Activated CD8-positive, alpha-beta memory T cell treated with anti-CD3 and anti-CD28 coated beads for 24 hours (primary cell): Measurements from ENCODE around the gene LRFN5.
"Not testable (repeated sequence)": the region's sequence is repeated elsewhere in the genome, so short reads cannot be mapped to it uniquely, and the experiment has no call there.

Experiments used
- DNase-seq: peaks from one replicate; pipeline ENCODE4 v3.0.0-alpha.2; 2020

The LRFN5 gene

DNA sequence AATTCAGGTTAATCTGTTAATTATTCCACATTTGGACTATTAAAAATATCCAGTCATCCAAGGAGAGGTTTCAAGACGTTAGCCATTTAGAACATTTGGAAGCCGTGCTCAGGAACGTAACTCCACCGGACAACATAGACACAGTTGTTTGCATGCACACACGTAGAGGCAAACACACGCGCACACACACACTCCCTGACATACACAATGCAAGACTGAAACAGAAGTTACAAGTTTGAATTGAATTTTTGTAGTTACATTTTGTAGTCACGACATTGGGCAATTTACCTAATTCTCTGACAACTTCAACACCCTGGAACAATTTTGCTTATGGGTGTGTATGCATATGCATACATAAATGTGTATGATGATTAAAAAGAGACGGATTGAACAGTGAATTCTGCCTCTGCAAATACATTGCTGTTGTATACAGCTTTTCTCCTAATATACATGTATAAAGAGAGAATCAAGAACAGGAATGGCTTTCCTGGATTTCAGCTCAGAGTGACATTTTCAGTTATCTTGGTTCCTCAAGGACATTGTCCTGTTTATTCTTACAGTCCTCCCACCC is 298.8 kb downstream of the LRFN5 start:
- DNase-seq, result no peak

DNA sequence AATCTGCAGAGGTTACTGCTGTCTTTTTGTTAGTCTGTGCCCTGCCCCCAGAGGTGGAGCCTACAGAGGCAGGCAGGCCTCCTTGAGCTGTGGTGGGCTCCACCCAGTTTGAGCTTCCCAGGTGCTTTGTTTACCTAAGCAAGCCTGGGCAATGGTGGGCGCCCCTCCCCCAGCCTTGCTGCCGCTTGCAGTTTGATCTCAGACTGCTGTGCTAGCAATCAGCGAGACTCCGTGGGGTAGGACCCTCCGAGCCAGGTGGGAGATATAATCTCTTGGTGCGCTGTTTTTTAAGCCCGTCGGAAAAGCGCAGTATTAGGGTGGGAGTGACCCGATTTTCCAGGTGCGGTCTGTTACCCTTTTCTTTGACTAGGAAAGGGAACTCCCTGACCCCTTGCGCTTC is 304.5 kb downstream of the LRFN5 start:
- DNase-seq, result not testable (repeated sequence)

- no peak for DNase-seq
Observed at GRCh38 chr14:41913398-41913797, 306.7 kb downstream of the LRFN5 start.

DNA sequence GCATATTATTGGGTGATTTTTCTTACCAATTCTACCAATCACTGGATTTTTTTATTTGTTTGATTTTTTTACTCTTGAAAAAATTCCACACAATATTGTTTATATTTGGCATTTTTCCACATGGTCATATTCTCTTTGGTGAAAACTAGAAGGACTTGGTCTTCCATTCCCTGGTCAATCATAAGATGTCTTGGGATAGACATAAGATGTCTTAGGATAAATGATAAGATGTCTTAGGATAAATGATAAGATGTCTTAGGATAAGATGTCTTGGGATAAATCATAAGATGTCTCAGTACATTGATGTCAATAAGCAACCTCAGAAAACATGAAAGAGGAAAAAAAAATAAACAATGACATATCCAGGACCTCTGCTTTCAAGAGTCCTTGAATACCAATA is 309.1 kb downstream of the LRFN5 start:
- no peak for DNase-seq

DNA sequence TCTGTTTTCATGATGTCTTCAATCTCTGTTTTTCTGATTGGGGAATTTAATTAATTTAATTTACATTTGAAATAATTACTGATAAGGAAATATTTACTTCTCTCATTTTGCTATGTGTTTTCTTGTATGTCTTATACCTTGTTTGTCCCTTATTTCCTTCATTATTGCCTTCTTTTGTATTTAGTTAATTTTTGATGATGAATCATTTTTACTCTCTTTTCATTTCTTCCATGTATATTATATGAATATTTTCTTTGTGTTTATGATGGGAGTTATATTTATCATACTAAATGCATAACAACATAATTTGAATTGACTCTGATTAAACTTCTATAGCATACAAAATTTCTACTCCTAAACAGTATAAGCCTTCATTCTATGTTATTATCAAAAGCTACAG is 309.6 kb downstream of the LRFN5 start:
- no peak for DNase-seq

GRCh38 chr14:41925409-41925808 is 318.7 kb downstream of the LRFN5 start:
- DNase-seq, result no peak

DNA sequence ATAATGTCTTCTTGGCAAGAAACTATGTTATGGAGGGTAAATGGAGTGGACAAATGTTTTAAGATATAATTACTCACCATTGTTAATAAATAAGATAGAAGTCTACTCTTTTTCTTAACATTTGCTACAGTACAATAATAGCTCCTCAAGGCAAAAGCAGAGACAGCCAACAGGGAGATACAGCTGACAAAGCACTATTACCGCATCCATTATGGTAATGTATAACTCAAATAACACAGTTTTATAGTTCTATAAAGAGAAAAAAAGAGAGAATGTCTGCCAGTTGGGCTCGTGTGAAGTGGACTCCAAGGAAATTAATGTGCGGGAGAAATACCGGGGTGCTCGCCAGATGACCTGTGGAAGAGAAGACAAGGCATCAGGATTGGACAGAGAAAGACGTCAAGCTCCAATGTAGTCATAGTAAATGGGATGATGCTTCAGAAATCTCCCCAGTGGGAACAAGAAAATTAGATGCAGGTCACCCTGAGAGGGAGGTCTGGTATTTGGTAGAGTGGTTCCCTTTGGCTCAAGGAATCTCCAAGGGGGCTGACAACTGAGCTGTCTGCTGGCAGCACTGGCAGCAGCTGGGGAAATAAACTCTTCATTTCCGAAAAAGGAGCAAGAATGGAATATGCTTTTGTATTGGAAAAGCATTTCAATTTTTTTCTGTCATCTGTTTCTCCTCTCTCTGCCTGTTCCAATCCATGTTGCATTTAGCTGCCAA is 343.9 kb downstream of the LRFN5 start:
- no peak for DNase-seq
